Measurements from ENCODE around the gene FRAS1.

FRAS1 gene

DNA sequence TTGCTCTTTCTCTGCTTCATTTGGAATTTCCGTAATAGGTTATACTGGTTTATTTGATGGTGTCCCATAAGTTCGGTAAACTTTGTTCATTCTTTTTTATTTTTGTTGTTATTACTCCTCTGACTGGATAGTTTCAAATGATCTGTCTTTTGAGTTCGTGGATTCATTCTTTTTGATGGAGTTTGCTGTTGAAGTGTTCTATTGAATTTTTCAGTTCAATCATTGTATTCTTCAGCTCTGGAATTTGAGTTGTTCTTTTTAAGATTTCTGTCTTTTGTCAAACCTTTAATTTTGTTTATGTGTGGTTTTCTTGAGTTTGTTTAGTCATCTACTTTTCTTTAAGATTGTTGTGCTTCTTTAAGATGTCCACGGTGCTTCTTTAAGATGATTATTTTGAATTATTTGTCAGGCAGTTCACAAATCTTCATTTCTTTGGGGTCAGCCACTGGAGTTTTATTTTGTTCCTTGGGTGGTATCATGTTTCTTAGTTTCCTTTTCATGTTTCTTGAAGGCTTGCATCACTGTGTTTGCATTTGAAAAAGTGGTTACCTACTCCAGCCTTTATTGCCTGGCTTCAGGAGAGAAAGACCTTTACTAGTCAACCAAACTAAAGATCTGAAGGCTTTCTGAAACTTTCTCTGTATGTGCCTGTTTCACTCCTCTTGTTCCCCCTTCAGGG, 339.6 kb downstream of the FRAS1 start:
- Histone ChIP-seq H3K9me3 (ENCODE audit: control extremely low read depth in 1 of 5, control insufficient read depth in 4 of 5, insufficient read depth in 2 of 5, low read depth in 1 of 5, low read length in 4 of 5) (peaks cover 0 to 13% (median 4%) of the 10 kb centered on the region in 5 experiments), H3K27me3 (replicated peaks in 2 of 5; ENCODE audit: control insufficient read depth in 4 of 5, insufficient read depth in 5 of 5, low read length in 4 of 5) (no peaks in the 10 kb centered on the region), H3K4me3 (ENCODE audit: control insufficient read depth in 1 of 7, extremely low read depth in 1 of 7, insufficient read depth in 4 of 7, low read depth in 2 of 7, low read length in 6 of 7) (no peak overlapping the region), H3K4me1 (ENCODE audit: control extremely low read depth in 1 of 4, control insufficient read depth in 4 of 4, insufficient read depth in 4 of 4, low read length in 3 of 4) (no peaks in the 10 kb centered on the region), H3K27ac (ENCODE audit: insufficient read depth in 1 of 2, low read depth in 1 of 2, low read length in 2 of 2, poor library complexity in 1 of 2, severe bottlenecking in 2 of 2) (no peak overlapping the region), H3K36me3 (ENCODE audit: control insufficient read depth in 4 of 4, insufficient read depth in 4 of 4, low read length in 3 of 4) (no peaks in the 10 kb centered on the region)
- no peak for DNase-seq
- POLR2A ChIA-PET: no interaction called here
- 100% methylated on average over 1 of the region's 4 CpGs for WGBS (ENCODE audit: insufficient coverage)
- CTCF ChIA-PET: no interaction called here

- no peaks in the 10 kb centered on the region for H3K36me3 ChIP-seq (ENCODE audit: control insufficient read depth in 4 of 4, insufficient read depth in 4 of 4, low read length in 3 of 4)
- no peaks in the 10 kb centered on the region for H3K4me1 ChIP-seq (ENCODE audit: control extremely low read depth in 1 of 4, control insufficient read depth in 4 of 4, insufficient read depth in 4 of 4, low read length in 3 of 4)
- DNase-seq: no peak
- POLR2A ChIA-PET: no interaction called here
- no peak overlapping the region for H3K27ac ChIP-seq (ENCODE audit: insufficient read depth in 1 of 2, low read depth in 1 of 2, low read length in 2 of 2, poor library complexity in 1 of 2, severe bottlenecking in 2 of 2)
- 100% methylated on average over 1 of the region's 2 CpGs for WGBS (ENCODE audit: insufficient coverage)
- CTCF ChIA-PET: no interaction called here
- no peaks in the 10 kb centered on the region for H3K27me3 ChIP-seq (replicated peaks in 2 of 5; ENCODE audit: control insufficient read depth in 4 of 5, insufficient read depth in 5 of 5, low read length in 4 of 5)
- H3K9me3 ChIP-seq (ENCODE audit: control extremely low read depth in 1 of 5, control insufficient read depth in 4 of 5, insufficient read depth in 2 of 5, low read depth in 1 of 5, low read length in 4 of 5): peaks cover 0 to 13% (median 4%) of the 10 kb centered on the region in 5 experiments
- no peak overlapping the region for H3K4me3 ChIP-seq (ENCODE audit: control insufficient read depth in 1 of 7, extremely low read depth in 1 of 7, insufficient read depth in 4 of 7, low read depth in 2 of 7, low read length in 6 of 7)
Measured at GRCh38 chr4:78397292-78397630, 340.1 kb downstream of the FRAS1 start.

DNA sequence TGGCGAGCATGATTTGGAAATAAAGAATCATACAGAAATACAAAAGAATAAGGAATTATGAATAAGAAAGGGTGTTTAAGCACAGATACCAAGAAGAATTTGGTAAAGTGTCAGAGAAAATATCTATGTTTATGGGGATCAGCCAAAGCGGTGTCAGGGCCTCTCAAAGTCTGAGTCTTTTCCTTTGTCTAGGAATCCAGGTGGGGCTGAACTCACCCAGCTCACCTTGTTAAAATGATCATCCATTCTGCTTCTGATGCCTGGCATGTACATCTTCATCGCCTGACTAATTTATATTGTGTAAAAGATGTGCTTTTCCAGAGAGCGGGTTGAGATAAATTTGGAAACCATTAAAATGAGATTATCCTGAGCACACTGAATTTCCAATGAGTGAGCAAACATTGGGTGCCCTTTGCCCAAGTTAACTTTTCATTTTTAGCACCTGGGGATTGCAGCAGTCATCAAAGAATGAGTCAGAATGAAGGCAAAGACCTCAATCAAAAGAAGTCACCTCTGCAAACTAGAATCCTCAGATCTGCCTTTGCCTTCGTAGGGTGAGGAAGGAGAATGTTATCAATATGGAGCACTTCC, 352.6 kb downstream of the FRAS1 start:
- H3K36me3 ChIP-seq (ENCODE audit: control insufficient read depth in 4 of 4, insufficient read depth in 4 of 4, low read length in 3 of 4): no peaks in the 10 kb centered on the region
- no peak overlapping the region for H3K4me3 ChIP-seq (ENCODE audit: control insufficient read depth in 1 of 7, extremely low read depth in 1 of 7, insufficient read depth in 4 of 7, low read depth in 2 of 7, low read length in 6 of 7)
- POLR2A ChIA-PET: no interaction called here
- H3K9me3 ChIP-seq (ENCODE audit: control extremely low read depth in 1 of 5, control insufficient read depth in 4 of 5, insufficient read depth in 2 of 5, low read depth in 1 of 5, low read length in 4 of 5): peaks cover 0 to 2% (median 0%) of the 10 kb centered on the region in 5 experiments
- DNase-seq: no peak
- H3K4me1 ChIP-seq (ENCODE audit: control extremely low read depth in 1 of 4, control insufficient read depth in 4 of 4, insufficient read depth in 4 of 4, low read length in 3 of 4): peaks cover 0 to 2% (median 1%) of the 10 kb centered on the region in 4 experiments
- 100% methylated on average over 3 of the region's 5 CpGs for WGBS (ENCODE audit: insufficient coverage)
- CTCF ChIA-PET: no interaction called here
- no peaks in the 10 kb centered on the region for H3K27me3 ChIP-seq (replicated peaks in 2 of 5; ENCODE audit: control insufficient read depth in 4 of 5, insufficient read depth in 5 of 5, low read length in 4 of 5)
- H3K27ac ChIP-seq (ENCODE audit: insufficient read depth in 1 of 2, low read depth in 1 of 2, low read length in 2 of 2, poor library complexity in 1 of 2, severe bottlenecking in 2 of 2): no peak overlapping the region

DNA sequence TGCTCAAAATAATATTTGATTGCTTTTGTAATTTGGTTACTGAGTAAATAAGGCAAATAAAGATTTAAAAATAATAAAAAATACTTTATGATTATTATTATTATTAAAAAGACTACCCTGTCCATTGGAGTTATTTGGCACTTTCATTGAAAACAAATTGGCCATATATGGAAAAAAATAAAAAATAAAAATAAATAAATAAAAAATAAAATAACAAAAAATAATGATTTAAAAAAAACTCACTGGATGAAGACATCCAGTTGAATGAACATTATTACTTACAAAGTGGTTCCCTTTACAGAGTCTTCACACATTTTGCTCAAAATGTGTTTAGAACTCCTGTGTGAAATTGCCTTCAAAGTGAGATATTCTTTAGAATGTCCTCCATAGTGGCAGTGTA, 353.1 kb downstream of the FRAS1 start:
- ChIA-PET CTCF (no interaction called here), POLR2A (no interaction called here)
- no peak for DNase-seq
- H3K4me3 ChIP-seq (ENCODE audit: control insufficient read depth in 1 of 7, extremely low read depth in 1 of 7, insufficient read depth in 4 of 7, low read depth in 2 of 7, low read length in 6 of 7): no peak overlapping the region
- no peaks in the 10 kb centered on the region for H3K36me3 ChIP-seq (ENCODE audit: control insufficient read depth in 4 of 4, insufficient read depth in 4 of 4, low read length in 3 of 4)
- H3K9me3 ChIP-seq (ENCODE audit: control extremely low read depth in 1 of 5, control insufficient read depth in 4 of 5, insufficient read depth in 2 of 5, low read depth in 1 of 5, low read length in 4 of 5): peaks cover 0 to 2% (median 0%) of the 10 kb centered on the region in 5 experiments
- H3K27me3 ChIP-seq (replicated peaks in 2 of 5; ENCODE audit: control insufficient read depth in 4 of 5, insufficient read depth in 5 of 5, low read length in 4 of 5): no peaks in the 10 kb centered on the region
- no peak overlapping the region for H3K27ac ChIP-seq (ENCODE audit: insufficient read depth in 1 of 2, low read depth in 1 of 2, low read length in 2 of 2, poor library complexity in 1 of 2, severe bottlenecking in 2 of 2)
- peaks cover 0 to 2% (median 1%) of the 10 kb centered on the region in 4 experiments for H3K4me1 ChIP-seq (ENCODE audit: control extremely low read depth in 1 of 4, control insufficient read depth in 4 of 4, insufficient read depth in 4 of 4, low read length in 3 of 4)

- DNase-seq: no peak
- WGBS (ENCODE audit: insufficient coverage): no CpG with 5 or more reads among the region's 1 CpG
- Histone ChIP-seq H3K4me1 (ENCODE audit: control extremely low read depth in 1 of 4, control insufficient read depth in 4 of 4, insufficient read depth in 4 of 4, low read length in 3 of 4) (peaks cover 0 to 2% (median 1%) of the 10 kb centered on the region in 4 experiments), H3K4me3 (ENCODE audit: control insufficient read depth in 1 of 7, extremely low read depth in 1 of 7, insufficient read depth in 4 of 7, low read depth in 2 of 7, low read length in 6 of 7) (no peak overlapping the region), H3K27ac (ENCODE audit: insufficient read depth in 1 of 2, low read depth in 1 of 2, low read length in 2 of 2, poor library complexity in 1 of 2, severe bottlenecking in 2 of 2) (no peak overlapping the region), H3K36me3 (ENCODE audit: control insufficient read depth in 4 of 4, insufficient read depth in 4 of 4, low read length in 3 of 4) (no peaks in the 10 kb centered on the region), H3K27me3 (replicated peaks in 2 of 5; ENCODE audit: control insufficient read depth in 4 of 5, insufficient read depth in 5 of 5, low read length in 4 of 5) (no peaks in the 10 kb centered on the region), H3K9me3 (ENCODE audit: control extremely low read depth in 1 of 5, control insufficient read depth in 4 of 5, insufficient read depth in 2 of 5, low read depth in 1 of 5, low read length in 4 of 5) (peaks cover 0 to 2% (median 0%) of the 10 kb centered on the region in 5 experiments)
- POLR2A ChIA-PET: no interaction called here
- CTCF ChIA-PET: no interaction called here
Measured at GRCh38 chr4:78410676-78411075, 353.6 kb downstream of the FRAS1 start.

GRCh38 chr4:78414116-78414515, 357.0 kb downstream of the FRAS1 start:
- H3K9me3 ChIP-seq (ENCODE audit: control extremely low read depth in 1 of 5, control insufficient read depth in 4 of 5, insufficient read depth in 2 of 5, low read depth in 1 of 5, low read length in 4 of 5): no peaks in the 10 kb centered on the region
- no peaks in the 10 kb centered on the region for H3K36me3 ChIP-seq (ENCODE audit: control insufficient read depth in 4 of 4, insufficient read depth in 4 of 4, low read length in 3 of 4)
- H3K27me3 ChIP-seq (replicated peaks in 2 of 5; ENCODE audit: control insufficient read depth in 4 of 5, insufficient read depth in 5 of 5, low read length in 4 of 5): no peaks in the 10 kb centered on the region
- H3K27ac ChIP-seq (ENCODE audit: insufficient read depth in 1 of 2, low read depth in 1 of 2, low read length in 2 of 2, poor library complexity in 1 of 2, severe bottlenecking in 2 of 2): no peak overlapping the region
- ChIA-PET POLR2A (no interaction called here), CTCF (no interaction called here)
- H3K4me3 ChIP-seq (ENCODE audit: control insufficient read depth in 1 of 7, extremely low read depth in 1 of 7, insufficient read depth in 4 of 7, low read depth in 2 of 7, low read length in 6 of 7): no peak overlapping the region
- no CpG with 5 or more reads among the region's 6 CpGs for WGBS (ENCODE audit: insufficient coverage)
- peaks cover 0 to 2% (median 1%) of the 10 kb centered on the region in 4 experiments for H3K4me1 ChIP-seq (ENCODE audit: control extremely low read depth in 1 of 4, control insufficient read depth in 4 of 4, insufficient read depth in 4 of 4, low read length in 3 of 4)
- peak in 2 of 3 donors; percentile 18 to 30 for DNase-seq

GRCh38 chr4:78417603-78418002, 360.5 kb downstream of the FRAS1 start:
- Histone ChIP-seq H3K36me3 (ENCODE audit: control insufficient read depth in 4 of 4, insufficient read depth in 4 of 4, low read length in 3 of 4) (no peaks in the 10 kb centered on the region), H3K27me3 (replicated peaks in 2 of 5; ENCODE audit: control insufficient read depth in 4 of 5, insufficient read depth in 5 of 5, low read length in 4 of 5) (peaks cover 0 to 2% (median 0%) of the 10 kb centered on the region in 5 experiments), H3K9me3 (ENCODE audit: control extremely low read depth in 1 of 5, control insufficient read depth in 4 of 5, insufficient read depth in 2 of 5, low read depth in 1 of 5, low read length in 4 of 5) (no peaks in the 10 kb centered on the region), H3K27ac (ENCODE audit: insufficient read depth in 1 of 2, low read depth in 1 of 2, low read length in 2 of 2, poor library complexity in 1 of 2, severe bottlenecking in 2 of 2) (no peak overlapping the region), H3K4me3 (ENCODE audit: control insufficient read depth in 1 of 7, extremely low read depth in 1 of 7, insufficient read depth in 4 of 7, low read depth in 2 of 7, low read length in 6 of 7) (no peak overlapping the region), H3K4me1 (ENCODE audit: control extremely low read depth in 1 of 4, control insufficient read depth in 4 of 4, insufficient read depth in 4 of 4, low read length in 3 of 4) (peaks cover 0 to 2% (median 1%) of the 10 kb centered on the region in 4 experiments)
- no peak for DNase-seq
- ChIA-PET POLR2A (no interaction called here), CTCF (no interaction called here)
- no CpG with 5 or more reads among the region's 2 CpGs for WGBS (ENCODE audit: insufficient coverage)
